ENCODE results near the gene SLAMF7.

- TF ChIP-seq EZH2 (IDR thresholded peaks at IDR 0.05; ENCODE audit: low read depth, unreplicated experiment) (no peak), CTCF (conservative IDR thresholded peaks at IDR 0.05; ENCODE audit: low read depth in 2 of 2) (no peak), POLR2AphosphoS5 (IDR thresholded peaks at IDR 0.05; ENCODE audit: low read depth) (no peak), CREB1 (CRISPR knock-in tag; IDR thresholded peaks at IDR 0.05; ENCODE audit: low read depth) (no peak), JUNB (IDR thresholded peaks at IDR 0.05; ENCODE audit: unreplicated experiment) (no peak), EZH2phosphoT487 (IDR thresholded peaks at IDR 0.05; ENCODE audit: unreplicated experiment) (no peak), ETS1 (IDR thresholded peaks at IDR 0.05) (no peak), NANOG (IDR thresholded peaks at IDR 0.05; ENCODE audit: borderline replicate concordance) (no peak), ZNF331 (CRISPR knock-in tag; IDR thresholded peaks at IDR 0.05; ENCODE audit: low read depth) (no peak), STAT1 (IDR thresholded peaks at IDR 0.05; ENCODE audit: unreplicated experiment) (no peak)
- TF ChIP-seq, protein P1, sequence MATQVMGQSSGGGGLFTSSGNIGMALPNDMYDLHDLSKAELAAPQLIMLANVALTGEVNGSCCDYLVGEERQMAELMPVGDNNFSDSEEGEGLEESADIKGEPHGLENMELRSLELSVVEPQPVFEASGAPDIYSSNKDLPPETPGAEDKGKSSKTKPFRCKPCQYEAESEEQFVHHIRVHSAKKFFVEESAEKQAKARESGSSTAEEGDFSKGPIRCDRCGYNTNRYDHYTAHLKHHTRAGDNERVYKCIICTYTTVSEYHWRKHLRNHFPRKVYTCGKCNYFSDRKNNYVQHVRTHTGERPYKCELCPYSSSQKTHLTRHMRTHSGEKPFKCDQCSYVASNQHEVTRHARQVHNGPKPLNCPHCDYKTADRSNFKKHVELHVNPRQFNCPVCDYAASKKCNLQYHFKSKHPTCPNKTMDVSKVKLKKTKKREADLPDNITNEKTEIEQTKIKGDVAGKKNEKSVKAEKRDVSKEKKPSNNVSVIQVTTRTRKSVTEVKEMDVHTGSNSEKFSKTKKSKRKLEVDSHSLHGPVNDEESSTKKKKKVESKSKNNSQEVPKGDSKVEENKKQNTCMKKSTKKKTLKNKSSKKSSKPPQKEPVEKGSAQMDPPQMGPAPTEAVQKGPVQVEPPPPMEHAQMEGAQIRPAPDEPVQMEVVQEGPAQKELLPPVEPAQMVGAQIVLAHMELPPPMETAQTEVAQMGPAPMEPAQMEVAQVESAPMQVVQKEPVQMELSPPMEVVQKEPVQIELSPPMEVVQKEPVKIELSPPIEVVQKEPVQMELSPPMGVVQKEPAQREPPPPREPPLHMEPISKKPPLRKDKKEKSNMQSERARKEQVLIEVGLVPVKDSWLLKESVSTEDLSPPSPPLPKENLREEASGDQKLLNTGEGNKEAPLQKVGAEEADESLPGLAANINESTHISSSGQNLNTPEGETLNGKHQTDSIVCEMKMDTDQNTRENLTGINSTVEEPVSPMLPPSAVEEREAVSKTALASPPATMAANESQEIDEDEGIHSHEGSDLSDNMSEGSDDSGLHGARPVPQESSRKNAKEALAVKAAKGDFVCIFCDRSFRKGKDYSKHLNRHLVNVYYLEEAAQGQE (IDR thresholded peaks at IDR 0.05; ENCODE audit: unreplicated experiment), result no peak
These were observed 11.8 kb upstream of the SLAMF7 start for GRCh38 chr1:160727316-160727640.
